ENCODE measurements around the gene APELA. TPM values are rescaled to one million over a fixed set of nuclear protein-coding genes. Genes with fewer than 3 reads are reported as not detected.

Gene APELA
- total and polyA plus RNA-seq, 9 donors, result 0.10 TPM; not detected in 8

DNA sequence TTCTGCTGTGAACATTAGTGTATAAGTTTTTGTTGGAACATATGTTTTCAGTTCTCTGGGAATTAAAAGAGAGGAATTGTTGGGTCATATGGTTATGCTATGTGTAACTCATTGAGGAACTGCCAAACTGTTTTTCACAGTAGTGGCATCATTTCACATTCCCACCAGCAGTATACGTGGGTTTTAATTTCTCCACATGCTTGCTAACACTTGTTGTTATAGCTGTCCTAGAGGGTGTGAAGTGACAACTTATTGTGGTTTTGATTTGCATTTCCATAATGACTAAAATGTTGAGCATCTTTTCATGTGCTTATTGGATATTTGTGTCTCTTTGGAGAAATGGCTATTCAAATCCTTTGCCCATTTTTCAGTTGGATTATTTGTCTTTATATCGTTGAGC is 13.7 kb downstream of the APELA start:
- WGBS, 3 donors, result 81 to 87% (median 85%) methylated on average over 2 of the region's 2 CpGs

GRCh38 chr4:164892018-164892417 is 15.0 kb downstream of the APELA start:
- Histone ChIP-seq H3K9me3 (no peaks in the 10 kb centered on the region), H3K4me3 (no peak overlapping the region), H3K4me1 (ENCODE audit: insufficient read depth) (no peaks in the 10 kb centered on the region), H3K27me3 (no peaks in the 10 kb centered on the region), H3K36me3 (no peaks in the 10 kb centered on the region), H3K27ac (no peak overlapping the region)
- no peak for TF ChIP-seq EP300 (IDR thresholded peaks at IDR 0.05)
- no peak for TF ChIP-seq CTCF (IDR thresholded peaks at IDR 0.05)
- no peak for TF ChIP-seq POLR2A (IDR thresholded peaks at IDR 0.05)
- no peak for DNase-seq
- 66 to 78% (median 71%) methylated on average over 3 of the region's 3 CpGs for WGBS, 3 donors
- intact Hi-C loops (cut with DNase I), result no loop called here

More for the DNA sequence above, 13.7 kb downstream of the APELA start:
- H3K4me3 ChIP-seq, result no peak overlapping the region
- no peaks in the 10 kb centered on the region for H3K27me3 ChIP-seq
- DNase-seq, result no peak
- TF ChIP-seq POLR2A (IDR thresholded peaks at IDR 0.05), result no peak
- TF ChIP-seq EP300 (IDR thresholded peaks at IDR 0.05), result no peak
- no peak for TF ChIP-seq CTCF (IDR thresholded peaks at IDR 0.05)
- no peaks in the 10 kb centered on the region for H3K9me3 ChIP-seq
- intact Hi-C loops (cut with DNase I), result no loop called here
- H3K27ac ChIP-seq, result no peak overlapping the region
- no peaks in the 10 kb centered on the region for H3K4me1 ChIP-seq (ENCODE audit: insufficient read depth)
- no peaks in the 10 kb centered on the region for H3K36me3 ChIP-seq

DNA sequence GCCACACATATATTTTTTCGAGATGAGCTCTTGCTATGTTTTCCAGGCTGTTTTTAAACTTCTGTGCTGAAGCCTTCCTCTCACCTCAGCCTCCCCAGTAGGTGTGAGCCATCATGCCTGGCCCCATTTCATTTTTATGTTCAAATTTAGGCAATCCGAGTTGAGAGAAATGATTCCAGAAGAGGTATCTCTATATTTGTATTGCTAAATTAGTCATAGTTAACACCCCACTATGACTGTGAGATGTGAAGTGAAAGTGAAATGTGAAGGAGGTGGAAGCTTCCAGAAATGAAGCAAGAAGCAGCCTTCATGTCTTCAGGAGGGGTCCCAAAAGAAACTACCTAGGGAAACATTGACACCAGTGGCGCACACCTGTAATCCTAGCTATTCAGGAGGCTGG is 17.7 kb downstream of the APELA start:
- Histone ChIP-seq H3K27ac (no peak overlapping the region), H3K4me3 (no peak overlapping the region), H3K27me3 (no peaks in the 10 kb centered on the region), H3K4me1 (ENCODE audit: insufficient read depth) (no peaks in the 10 kb centered on the region), H3K36me3 (no peaks in the 10 kb centered on the region), H3K9me3 (no peaks in the 10 kb centered on the region)
- intact Hi-C loops (cut with DNase I), result no loop called here
- TF ChIP-seq POLR2A (IDR thresholded peaks at IDR 0.05), result no peak
- TF ChIP-seq CTCF (IDR thresholded peaks at IDR 0.05), result no peak
- no peak for TF ChIP-seq EP300 (IDR thresholded peaks at IDR 0.05)
- no peak for DNase-seq
- WGBS, 3 donors, result 74 to 82% (median 76%) methylated on average over 3 of the region's 3 CpGs

- intact Hi-C loops (cut with DNase I), result no loop called here
Measured at GRCh38 chr4:164902608-164903007, 25.6 kb downstream of the APELA start.

More at GRCh38 chr4:164902608-164903007, 25.6 kb downstream of the APELA start:
- 75 to 81% (median 80%) methylated on average over 5 of the region's 5 CpGs for WGBS, 3 donors
- DNase-seq, result no peak
- H3K4me1 ChIP-seq (ENCODE audit: insufficient read depth), result no peaks in the 10 kb centered on the region
- H3K4me3 ChIP-seq, result no peak overlapping the region
- no peak overlapping the region for H3K27ac ChIP-seq
- H3K27me3 ChIP-seq, result no peaks in the 10 kb centered on the region
- TF ChIP-seq EP300 (IDR thresholded peaks at IDR 0.05), result no peak
- no peak for TF ChIP-seq POLR2A (IDR thresholded peaks at IDR 0.05)
- TF ChIP-seq CTCF (IDR thresholded peaks at IDR 0.05), result no peak
- H3K9me3 ChIP-seq, result no peaks in the 10 kb centered on the region
- H3K36me3 ChIP-seq, result no peaks in the 10 kb centered on the region
